HG03520 (cell line): ENCODE results near the gene SLC6A17.

ENCODE experiments used
- ATAC-seq: cut with Tn5 transposase; IDR thresholded peaks from one replicate; pipeline ENCODE4 v1.9.1; 2021; ENCODE audit warnings: mild to moderate bottlenecking, moderate library complexity; ENCODE audit not compliant: unreplicated experiment

SLC6A17 gene

DNA sequence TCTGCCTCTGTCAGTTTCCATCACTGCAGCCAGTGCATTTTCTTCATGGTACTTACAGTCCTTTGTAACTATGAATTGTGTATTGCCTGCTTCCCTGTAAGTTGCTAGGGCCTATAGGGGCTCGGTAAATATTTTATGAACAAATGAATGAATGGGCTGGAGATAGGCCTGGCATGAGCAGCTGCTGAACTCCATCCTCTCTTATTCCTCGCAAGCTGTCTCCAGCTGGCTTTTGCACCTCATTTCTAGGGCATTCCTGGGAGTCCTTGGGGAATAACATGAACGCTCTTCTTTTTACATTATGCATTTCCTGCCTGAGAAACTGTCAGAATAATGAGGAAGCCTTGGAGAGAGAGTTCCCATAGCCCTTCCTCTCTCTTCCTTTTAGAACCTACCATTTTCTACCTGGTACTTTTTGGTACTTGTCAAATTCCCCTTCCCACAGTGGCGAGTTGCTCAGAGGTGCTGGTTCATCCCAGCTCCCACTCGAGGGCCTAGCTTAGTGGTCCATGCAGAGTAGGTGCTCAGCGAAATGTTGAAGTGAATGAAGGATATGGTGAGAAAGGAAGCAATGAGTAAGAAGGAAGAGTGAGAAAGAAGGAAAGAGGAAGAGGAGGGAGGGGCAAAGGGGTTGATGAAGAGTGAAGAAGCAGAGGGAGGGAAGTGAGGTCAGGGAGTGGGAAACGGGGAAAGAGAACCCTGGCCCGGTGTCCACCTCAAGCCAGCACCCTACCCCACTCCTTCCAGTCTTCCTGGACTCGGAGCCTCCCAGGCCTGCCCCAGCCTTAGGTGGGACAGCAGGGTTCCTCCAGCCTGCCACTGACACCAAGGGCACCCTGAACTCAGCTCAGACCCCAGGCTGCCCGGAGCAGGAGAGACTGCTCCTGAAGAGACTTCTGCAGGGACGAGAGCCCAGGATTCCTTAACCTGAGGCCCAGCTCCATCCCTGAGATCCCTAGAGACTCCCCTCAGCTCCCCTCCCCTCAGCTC lies 89.4 kb downstream of the SLC6A17 start:
- ATAC-seq, result no peak

GRCh38 chr1:110240476-110241210 lies 90.3 kb downstream of the SLC6A17 start:
- ATAC-seq, result no peak

DNA sequence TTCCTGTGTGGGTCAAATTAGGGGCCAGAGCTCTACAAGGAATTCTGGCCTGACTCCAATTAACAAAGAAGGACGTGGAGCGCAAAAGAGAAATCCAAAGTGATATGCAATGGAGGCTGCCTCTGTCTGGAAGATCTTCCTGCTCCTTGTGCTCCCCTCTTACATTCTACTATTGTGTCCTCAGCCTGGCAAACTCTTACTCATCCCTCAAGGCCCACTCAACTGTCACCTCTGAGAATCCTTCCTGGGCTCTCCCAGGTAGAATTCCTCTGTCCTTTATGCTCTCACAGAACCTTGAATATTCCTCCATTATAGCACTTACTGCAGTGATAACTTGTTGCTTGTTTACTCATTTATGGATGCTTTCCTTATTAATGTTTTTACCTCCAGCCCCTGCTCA lies 91.2 kb downstream of the SLC6A17 start:
- ATAC-seq, result no peak

DNA sequence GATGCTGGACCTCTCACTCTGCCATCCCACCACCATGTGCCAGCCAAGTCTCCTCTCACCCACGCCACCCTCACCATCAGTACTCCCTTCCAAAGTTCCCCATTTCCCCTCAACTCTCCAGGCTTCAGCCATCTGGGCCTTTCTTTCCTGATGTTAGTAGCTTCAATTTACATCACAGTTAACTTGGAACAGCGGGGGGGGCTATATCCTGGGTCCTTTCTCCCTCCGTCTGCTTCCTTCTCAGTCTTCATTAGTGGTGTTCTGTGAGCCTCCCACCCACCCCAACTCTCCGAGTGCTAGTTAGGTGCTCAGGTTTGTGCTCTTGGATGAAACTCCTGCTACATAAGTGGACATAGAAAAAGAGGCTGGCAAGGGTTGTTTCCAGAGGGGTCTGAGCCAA lies 91.8 kb downstream of the SLC6A17 start:
- no peak for ATAC-seq

- no peak for ATAC-seq
These were observed 92.4 kb downstream of the SLC6A17 start for GRCh38 chr1:110242731-110243130.

GRCh38 chr1:110243146-110243545 lies 92.9 kb downstream of the SLC6A17 start:
- ATAC-seq, result no peak

DNA sequence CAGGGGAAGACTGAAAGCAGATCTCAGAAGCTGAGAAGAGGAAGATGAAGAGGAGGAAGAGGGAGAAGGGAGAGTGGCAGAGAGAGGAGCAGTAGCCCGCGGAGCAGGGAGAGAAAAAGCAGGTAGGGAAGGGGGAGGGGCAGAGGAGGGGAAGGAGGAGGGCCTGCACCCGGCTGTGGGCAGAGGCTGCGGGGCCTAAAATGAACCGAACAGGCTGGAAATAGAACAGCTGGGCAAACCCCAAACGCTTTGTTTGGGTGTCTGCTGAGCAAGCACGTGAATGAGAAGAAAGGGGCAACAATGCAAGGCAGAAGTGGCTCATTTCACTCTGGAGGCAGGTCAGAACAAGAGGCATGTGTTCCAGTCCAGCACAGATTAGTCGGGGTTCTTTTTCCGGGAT lies 93.3 kb downstream of the SLC6A17 start:
- ATAC-seq, result no peak

DNA sequence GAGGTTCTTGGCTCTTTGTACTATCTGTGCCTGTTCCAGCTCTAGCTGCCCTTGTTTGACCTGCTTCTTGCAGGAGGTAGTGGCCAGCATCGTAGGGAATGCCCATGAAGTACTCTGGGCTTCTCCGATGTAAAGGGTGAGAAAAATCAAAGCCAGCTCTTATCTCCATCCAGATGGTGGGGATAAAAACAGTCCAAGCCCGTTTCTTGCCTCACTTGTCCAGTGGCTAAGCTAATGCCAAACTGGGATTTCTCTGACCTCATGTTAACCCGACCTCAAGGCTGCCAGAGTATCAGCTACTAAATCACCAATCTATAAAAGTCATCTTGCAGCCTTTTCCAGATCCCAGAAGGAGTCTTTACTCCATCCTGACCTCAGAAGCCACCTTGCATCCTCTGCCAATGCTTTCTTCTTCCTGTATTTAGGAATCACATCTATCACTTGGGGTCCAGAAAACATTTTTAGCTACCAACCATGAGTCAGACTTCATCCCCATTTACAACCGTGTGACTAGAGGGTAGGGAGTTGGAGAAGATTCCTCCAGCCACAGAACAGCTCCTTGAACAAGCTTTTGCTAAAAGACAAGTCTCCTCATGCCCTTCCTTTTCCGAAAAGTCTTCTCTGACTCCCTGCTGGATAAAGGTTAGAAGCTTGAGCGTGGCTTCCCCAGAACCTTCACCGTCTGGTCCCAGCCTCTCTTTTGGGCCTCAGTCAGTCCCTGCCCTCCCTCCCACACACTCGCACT lies 95.8 kb downstream of the SLC6A17 start:
- no peak for ATAC-seq

GRCh38 chr1:110248746-110249145 lies 98.5 kb downstream of the SLC6A17 start:
- ATAC-seq, result no peak

GRCh38 chr1:110249256-110249655 lies 99.0 kb downstream of the SLC6A17 start:
- no peak for ATAC-seq

DNA sequence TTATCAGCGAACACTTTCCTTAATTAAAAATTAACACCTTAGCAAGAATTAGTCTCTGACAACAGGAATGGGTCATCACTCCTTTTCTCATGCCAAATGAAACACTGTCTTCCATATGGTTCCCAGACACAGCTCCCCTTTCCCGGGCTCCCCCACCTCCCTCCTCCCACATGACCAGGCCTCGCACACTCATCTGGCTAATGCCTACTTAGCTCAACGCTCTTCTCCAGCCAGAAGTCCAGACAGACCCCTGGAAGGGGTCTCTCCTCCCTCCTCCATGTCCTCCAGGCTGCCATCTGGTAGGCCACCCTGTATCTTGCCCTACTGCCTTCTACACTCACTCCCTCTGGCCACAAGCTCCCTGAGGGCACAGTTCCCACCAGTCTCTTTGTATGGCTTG lies 99.7 kb downstream of the SLC6A17 start:
- no peak for ATAC-seq

GRCh38 chr1:110250749-110251148 lies 100.5 kb downstream of the SLC6A17 start:
- ATAC-seq, result no peak
